ENCODE results near the gene SEMG2. TPM values are rescaled to one million over a fixed set of nuclear protein-coding genes. Genes with fewer than 3 reads are reported as not detected.
A peak's percentile ranks its signal among the peaks of the same experiment; 100 is the strongest.

SEMG2 gene
- total RNA-seq, 4 donors from 2014 or later, result not detected

DNA sequence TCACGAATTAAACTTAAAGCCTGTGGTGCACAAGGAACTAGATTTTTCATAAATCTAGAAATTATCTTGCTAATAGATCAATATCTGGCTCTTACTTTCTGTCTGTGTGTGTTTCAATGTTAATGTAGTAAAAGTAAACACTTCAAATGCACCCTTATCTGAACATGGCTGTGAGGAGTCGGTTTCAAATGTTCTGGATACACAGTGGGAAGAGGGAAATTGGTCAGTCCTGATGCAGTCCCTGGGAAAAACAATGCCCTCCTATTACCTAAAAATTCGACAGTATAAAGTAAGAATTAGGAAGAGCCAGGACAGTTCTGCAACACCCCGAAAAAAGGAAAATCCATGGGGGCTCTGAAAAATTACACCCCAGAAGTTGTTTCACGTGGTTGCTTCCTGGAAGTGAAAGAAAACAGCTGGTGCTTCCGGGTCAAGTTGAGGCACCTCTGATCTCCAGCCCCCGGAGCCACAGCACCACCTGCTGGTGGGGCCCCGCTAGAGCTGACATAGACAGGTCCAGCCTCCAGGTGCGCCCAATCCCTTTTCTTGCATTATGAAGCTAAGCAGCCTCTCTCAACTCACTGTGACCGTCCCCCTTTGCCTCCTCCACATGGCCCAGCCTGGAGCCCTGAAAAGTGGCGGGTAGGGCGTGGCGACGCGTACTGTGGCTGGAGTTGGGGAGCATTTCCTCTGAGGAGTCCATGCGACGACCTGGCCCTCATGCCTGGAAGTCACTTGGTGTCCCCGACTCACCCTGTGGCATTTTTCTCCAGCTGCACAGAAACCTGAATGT lies 8.3 kb downstream of the SEMG2 start:
- 68 to 80% methylated on average over 4 to 18 of the region's 18 CpGs for WGBS, 2 donors (ENCODE audit: low coverage in 1 of 2)

DNA sequence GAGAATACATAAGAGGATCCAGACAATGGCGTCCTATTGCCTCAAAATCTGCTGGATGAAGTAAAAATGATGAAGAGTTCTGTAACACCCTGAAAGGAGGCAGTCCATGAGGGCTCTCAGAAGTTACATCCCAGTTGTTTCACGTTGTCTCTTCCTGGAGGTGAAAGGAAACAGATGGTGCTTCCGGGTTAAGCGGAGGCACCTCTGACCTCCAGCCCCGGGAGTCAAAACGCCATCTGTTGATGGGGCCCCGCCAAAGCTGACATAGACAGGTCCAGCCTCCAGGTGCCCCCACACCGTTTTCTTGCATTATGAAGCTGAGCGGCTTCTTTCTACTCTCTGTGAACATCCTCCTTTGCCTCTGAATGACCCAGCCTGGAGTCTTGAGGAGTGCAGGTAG lies 9.5 kb downstream of the SEMG2 start:
- in situ Hi-C loops (cut with MboI; ENCODE audit: low pct_ligation_motif_present in 1 of 4, low pct_unique_long_range_greater_than_20kb in 1 of 4, low sequenced_read_pairs in 3 of 4) (no loop called here), intact Hi-C loops (cut with DNase I; ENCODE audit: low total_unique reads) (no loop called here)
- Histone ChIP-seq H3K4me1 (no peaks in the 10 kb centered on the region), H3K9me3 (no peaks in the 10 kb centered on the region), H3K4me3 (no peak overlapping the region), H3K27me3 (peaks cover 60% of the 10 kb centered on the region), H3K36me3 (no peaks in the 10 kb centered on the region), H3K27ac (no peak overlapping the region)
- WGBS, 2 donors (ENCODE audit: low coverage in 1 of 2), result 68 to 84% methylated on average over 2 to 9 of the region's 9 CpGs
- TF ChIP-seq POLR2AphosphoS5 (IDR thresholded peaks at IDR 0.05), result no peak
- no peak for TF ChIP-seq EP300 (IDR thresholded peaks at IDR 0.05; ENCODE audit: low read depth)
- no peak for DNase-seq

More for the DNA sequence above, 8.3 kb downstream of the SEMG2 start:
- TF ChIP-seq EP300 (IDR thresholded peaks at IDR 0.05; ENCODE audit: low read depth), result no peak
- TF ChIP-seq POLR2AphosphoS5 (IDR thresholded peaks at IDR 0.05), result no peak
- TF ChIP-seq, protein P1, sequence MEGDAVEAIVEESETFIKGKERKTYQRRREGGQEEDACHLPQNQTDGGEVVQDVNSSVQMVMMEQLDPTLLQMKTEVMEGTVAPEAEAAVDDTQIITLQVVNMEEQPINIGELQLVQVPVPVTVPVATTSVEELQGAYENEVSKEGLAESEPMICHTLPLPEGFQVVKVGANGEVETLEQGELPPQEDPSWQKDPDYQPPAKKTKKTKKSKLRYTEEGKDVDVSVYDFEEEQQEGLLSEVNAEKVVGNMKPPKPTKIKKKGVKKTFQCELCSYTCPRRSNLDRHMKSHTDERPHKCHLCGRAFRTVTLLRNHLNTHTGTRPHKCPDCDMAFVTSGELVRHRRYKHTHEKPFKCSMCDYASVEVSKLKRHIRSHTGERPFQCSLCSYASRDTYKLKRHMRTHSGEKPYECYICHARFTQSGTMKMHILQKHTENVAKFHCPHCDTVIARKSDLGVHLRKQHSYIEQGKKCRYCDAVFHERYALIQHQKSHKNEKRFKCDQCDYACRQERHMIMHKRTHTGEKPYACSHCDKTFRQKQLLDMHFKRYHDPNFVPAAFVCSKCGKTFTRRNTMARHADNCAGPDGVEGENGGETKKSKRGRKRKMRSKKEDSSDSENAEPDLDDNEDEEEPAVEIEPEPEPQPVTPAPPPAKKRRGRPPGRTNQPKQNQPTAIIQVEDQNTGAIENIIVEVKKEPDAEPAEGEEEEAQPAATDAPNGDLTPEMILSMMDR (IDR thresholded peaks at IDR 0.05), result peak; percentile 30 to 87 (median 64)
- no peaks in the 10 kb centered on the region for H3K36me3 ChIP-seq
- no peaks in the 10 kb centered on the region for H3K4me1 ChIP-seq
- no peaks in the 10 kb centered on the region for H3K9me3 ChIP-seq
- intact Hi-C loops (cut with DNase I; ENCODE audit: low total_unique reads) (no loop called here), in situ Hi-C loops (cut with MboI; ENCODE audit: low pct_ligation_motif_present in 1 of 4, low pct_unique_long_range_greater_than_20kb in 1 of 4, low sequenced_read_pairs in 3 of 4) (no loop called here)
- no peak overlapping the region for H3K4me3 ChIP-seq
- DNase-seq, result peak; percentile 76
- peaks cover 49% of the 10 kb centered on the region for H3K27me3 ChIP-seq
- H3K27ac ChIP-seq, result no peak overlapping the region

DNA sequence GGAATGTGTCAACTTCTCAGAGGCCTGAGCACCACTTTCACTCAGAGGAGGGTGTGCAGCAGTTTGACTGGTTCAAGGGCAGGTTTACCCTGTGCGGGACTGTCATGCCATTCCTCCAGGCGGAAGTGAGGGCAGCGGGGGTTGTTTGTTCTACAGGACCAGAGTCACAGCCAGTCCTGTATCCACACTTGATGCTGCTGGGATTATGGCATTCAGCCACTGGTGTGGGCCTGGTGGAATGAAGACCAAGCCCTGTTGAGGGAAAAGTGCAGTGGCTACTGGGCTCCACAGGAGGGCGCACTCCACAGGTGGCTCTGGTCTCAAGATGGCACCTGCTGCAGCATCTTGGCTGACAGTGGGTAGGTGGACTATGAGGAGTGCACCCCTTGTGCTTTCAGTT lies 14.8 kb downstream of the SEMG2 start:
- Histone ChIP-seq H3K27ac (no peak overlapping the region), H3K4me3 (no peak overlapping the region), H3K4me1 (no peaks in the 10 kb centered on the region), H3K27me3 (peaks cover 40% of the 10 kb centered on the region), H3K36me3 (no peaks in the 10 kb centered on the region), H3K9me3 (no peaks in the 10 kb centered on the region)
- WGBS, 2 donors (ENCODE audit: low coverage in 1 of 2), result 91% methylated on average over 4 of the region's 4 CpGs; no CpG with 5 or more reads in 1 of the 2 donors
- in situ Hi-C loops (cut with MboI; ENCODE audit: low pct_ligation_motif_present in 1 of 4, low pct_unique_long_range_greater_than_20kb in 1 of 4, low sequenced_read_pairs in 3 of 4), result no loop called here
- intact Hi-C loops (cut with DNase I; ENCODE audit: low total_unique reads), result no loop called here
- TF ChIP-seq, protein P1 (IDR thresholded peaks at IDR 0.05), result peak; percentile 16 to 40 (median 28)
- TF ChIP-seq POLR2A (IDR thresholded peaks at IDR 0.05), result no peak
- no peak for DNase-seq

DNA sequence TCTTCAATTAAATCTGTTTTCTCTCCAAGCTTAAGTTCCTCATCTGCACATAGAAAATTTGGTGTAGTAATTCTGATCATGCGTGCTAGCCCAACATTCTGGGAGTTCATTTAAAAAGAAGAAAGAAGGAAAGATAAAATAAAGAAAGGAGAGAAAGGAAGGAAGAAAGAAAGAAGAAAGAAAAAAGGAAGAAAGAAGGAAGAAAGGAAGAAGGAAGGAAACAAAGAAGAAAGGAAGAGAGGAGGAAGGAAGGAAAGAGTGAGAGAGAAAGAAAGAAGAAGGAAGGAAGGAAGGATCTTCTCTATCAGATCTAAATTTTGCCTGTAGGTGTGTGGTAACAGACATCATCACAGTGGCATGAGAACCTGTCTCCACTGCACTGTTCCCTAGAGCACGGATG lies 17.0 kb downstream of the SEMG2 start:
- Histone ChIP-seq H3K27me3 (peaks cover 37% of the 10 kb centered on the region), H3K4me1 (peaks cover 0 to 4% (median 0%) of the 10 kb centered on the region in 4 donors), H3K9me3 (no peaks in the 10 kb centered on the region), H3K4me3 (no peak overlapping the region), H3K27ac (no peak overlapping the region), H3K36me3 (no peaks in the 10 kb centered on the region)
- no peak for DNase-seq
- intact Hi-C loops (cut with DNase I; ENCODE audit: low total_unique reads) (no loop called here), in situ Hi-C loops (cut with MboI; ENCODE audit: low pct_ligation_motif_present in 1 of 4, low pct_unique_long_range_greater_than_20kb in 1 of 4, low sequenced_read_pairs in 3 of 4) (no loop called here)
- TF ChIP-seq EP300 (IDR thresholded peaks at IDR 0.05; ENCODE audit: low read depth) (no peak), POLR2A (IDR thresholded peaks at IDR 0.05) (no peak), POLR2AphosphoS5 (IDR thresholded peaks at IDR 0.05) (no peak)
- TF ChIP-seq, protein P1 (IDR thresholded peaks at IDR 0.05), result no peak
- 92 to 100% methylated on average over 2 of the region's 2 CpGs for WGBS, 2 donors (ENCODE audit: low coverage in 1 of 2)
